NCI-H187 treated with DMSO at 0.1 percent for 48 hours (cell line): Measurements from ENCODE around the gene FLT4.
"Not testable (repeated sequence)": the region's sequence is repeated elsewhere in the genome, so short reads cannot be mapped to it uniquely, and the experiment has no call there.

Experiments used
- DNase-seq: peaks from one replicate; lab custom pipeline; 2025; lab: John Stamatoyannopoulos, UW

The FLT4 gene

GRCh38 chr5:180670157-180670556, 20.8 kb upstream of the FLT4 start:
- DNase-seq, result no peak

- no peak for DNase-seq
Observed at GRCh38 chr5:180669661-180670060, 20.3 kb upstream of the FLT4 start.

GRCh38 chr5:180668835-180669596, 19.6 kb upstream of the FLT4 start:
- no peak for DNase-seq

GRCh38 chr5:180666812-180667211, 17.4 kb upstream of the FLT4 start:
- no peak for DNase-seq

GRCh38 chr5:180665682-180666404, 16.4 kb upstream of the FLT4 start:
- DNase-seq, result no peak

- DNase-seq, result no peak
Observed at GRCh38 chr5:180658774-180659564, 9.6 kb upstream of the FLT4 start.

- not testable (repeated sequence) for DNase-seq
Observed at GRCh38 chr5:180655243-180655642, 5.8 kb upstream of the FLT4 start.

- no peak for DNase-seq
Observed at GRCh38 chr5:180652771-180653170, 3.4 kb upstream of the FLT4 start.

GRCh38 chr5:180652346-180652745, 2.9 kb upstream of the FLT4 start:
- no peak for DNase-seq

GRCh38 chr5:180648658-180649296, 623 bp downstream of the FLT4 start:
- DNase-seq, result no peak

GRCh38 chr5:180647941-180648500, 1.4 kb downstream of the FLT4 start:
- DNase-seq, result no peak

- DNase-seq, result no peak
Observed at GRCh38 chr5:180647465-180647864, 1.9 kb downstream of the FLT4 start.

- no peak for DNase-seq
Observed at GRCh38 chr5:180646963-180647305, 2.5 kb downstream of the FLT4 start.

- no peak for DNase-seq
Observed at GRCh38 chr5:180646289-180646962, 3.0 kb downstream of the FLT4 start.

GRCh38 chr5:180645274-180646204, 3.9 kb downstream of the FLT4 start:
- no peak for DNase-seq

- no peak for DNase-seq
Observed at GRCh38 chr5:180644825-180645273, 4.6 kb downstream of the FLT4 start.

- DNase-seq, result no peak
Observed at GRCh38 chr5:180644129-180644824, 5.1 kb downstream of the FLT4 start.

- DNase-seq, result no peak
Observed at GRCh38 chr5:180643191-180643851, 6.1 kb downstream of the FLT4 start.

- no peak for DNase-seq
Observed at GRCh38 chr5:180642779-180643178, 6.6 kb downstream of the FLT4 start.
